ENCODE results near the gene RASA1. TPM values are rescaled to one million over a fixed set of nuclear protein-coding genes. Genes with fewer than 3 reads are reported as not detected.

Gene RASA1
- total RNA-seq, 1 donor = 44.9 TPM

DNA sequence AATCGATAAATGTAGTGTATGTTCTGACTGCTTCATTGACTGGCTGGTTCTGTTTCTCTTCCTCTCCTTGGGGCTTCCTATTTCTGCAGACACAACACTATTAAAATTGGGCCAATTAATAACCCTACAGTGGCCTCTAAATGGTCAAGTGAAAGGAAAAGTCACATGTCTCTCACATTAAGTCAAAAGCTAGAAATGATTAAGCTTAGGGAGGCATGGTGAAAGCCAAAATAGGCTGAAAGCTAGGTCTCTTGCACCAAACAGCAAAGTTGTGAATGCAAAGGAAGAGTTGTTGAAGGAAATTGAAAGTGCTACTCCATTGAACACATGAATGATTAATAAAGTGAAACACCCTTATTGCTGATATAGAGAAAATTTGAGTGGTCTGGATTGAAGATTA lies 86.8 kb downstream of the RASA1 start:
- H3K4me3 ChIP-seq (ENCODE audit: low read depth, low read length) = no peak overlapping the region
- DNase-seq (ENCODE audit: low read depth) = no peak
- TF ChIP-seq, protein P1, sequence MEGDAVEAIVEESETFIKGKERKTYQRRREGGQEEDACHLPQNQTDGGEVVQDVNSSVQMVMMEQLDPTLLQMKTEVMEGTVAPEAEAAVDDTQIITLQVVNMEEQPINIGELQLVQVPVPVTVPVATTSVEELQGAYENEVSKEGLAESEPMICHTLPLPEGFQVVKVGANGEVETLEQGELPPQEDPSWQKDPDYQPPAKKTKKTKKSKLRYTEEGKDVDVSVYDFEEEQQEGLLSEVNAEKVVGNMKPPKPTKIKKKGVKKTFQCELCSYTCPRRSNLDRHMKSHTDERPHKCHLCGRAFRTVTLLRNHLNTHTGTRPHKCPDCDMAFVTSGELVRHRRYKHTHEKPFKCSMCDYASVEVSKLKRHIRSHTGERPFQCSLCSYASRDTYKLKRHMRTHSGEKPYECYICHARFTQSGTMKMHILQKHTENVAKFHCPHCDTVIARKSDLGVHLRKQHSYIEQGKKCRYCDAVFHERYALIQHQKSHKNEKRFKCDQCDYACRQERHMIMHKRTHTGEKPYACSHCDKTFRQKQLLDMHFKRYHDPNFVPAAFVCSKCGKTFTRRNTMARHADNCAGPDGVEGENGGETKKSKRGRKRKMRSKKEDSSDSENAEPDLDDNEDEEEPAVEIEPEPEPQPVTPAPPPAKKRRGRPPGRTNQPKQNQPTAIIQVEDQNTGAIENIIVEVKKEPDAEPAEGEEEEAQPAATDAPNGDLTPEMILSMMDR (IDR thresholded peaks at IDR 0.05; ENCODE audit: insufficient read depth, low read depth, low read length) = no peak

DNA sequence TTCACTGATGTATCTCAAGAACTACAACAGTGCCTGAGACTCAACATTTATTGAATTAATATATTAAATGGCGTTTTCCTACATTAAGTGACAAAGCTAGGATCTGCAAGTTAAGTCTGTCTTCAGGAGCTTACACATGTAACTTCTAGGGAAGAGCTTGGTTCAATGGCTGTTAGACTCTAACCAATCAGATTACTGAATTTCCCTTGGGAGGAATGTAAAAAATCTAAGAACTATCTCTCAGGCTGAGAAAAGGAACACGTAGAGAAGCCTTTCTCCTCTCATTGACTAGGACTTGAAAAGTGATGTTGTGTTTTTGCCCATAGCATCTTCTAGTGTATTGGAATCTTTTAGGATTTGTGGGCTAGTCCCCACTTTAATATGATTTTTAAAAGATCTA lies 91.4 kb downstream of the RASA1 start:
- no peak for DNase-seq (ENCODE audit: low read depth)
- no peak overlapping the region for H3K4me3 ChIP-seq (ENCODE audit: low read depth, low read length)
- TF ChIP-seq, protein P1 (IDR thresholded peaks at IDR 0.05; ENCODE audit: insufficient read depth, low read depth, low read length) = no peak

DNA sequence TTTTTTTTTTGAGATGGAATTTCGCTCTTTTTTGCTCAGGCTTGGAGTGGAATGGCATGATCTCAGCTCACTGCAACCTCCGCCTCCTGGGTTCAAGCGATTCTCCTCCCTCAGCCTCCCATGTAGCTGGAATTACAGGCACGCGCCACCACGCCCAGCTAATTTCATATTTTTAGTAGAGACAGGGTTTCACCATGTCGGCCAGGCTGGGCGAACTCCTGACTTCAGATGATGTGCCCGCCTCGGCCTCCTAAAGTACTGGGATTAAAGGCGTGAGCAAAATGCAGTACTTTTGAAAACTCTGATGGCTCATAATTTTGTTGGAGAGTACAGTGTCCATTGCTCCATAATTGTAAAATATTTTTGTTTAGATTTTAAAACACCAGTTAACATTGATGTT lies 92.4 kb downstream of the RASA1 start:
- H3K4me3 ChIP-seq (ENCODE audit: low read depth, low read length) = no peak overlapping the region
- no peak for DNase-seq (ENCODE audit: low read depth)
- TF ChIP-seq, protein P1 (IDR thresholded peaks at IDR 0.05; ENCODE audit: insufficient read depth, low read depth, low read length) = no peak

DNA sequence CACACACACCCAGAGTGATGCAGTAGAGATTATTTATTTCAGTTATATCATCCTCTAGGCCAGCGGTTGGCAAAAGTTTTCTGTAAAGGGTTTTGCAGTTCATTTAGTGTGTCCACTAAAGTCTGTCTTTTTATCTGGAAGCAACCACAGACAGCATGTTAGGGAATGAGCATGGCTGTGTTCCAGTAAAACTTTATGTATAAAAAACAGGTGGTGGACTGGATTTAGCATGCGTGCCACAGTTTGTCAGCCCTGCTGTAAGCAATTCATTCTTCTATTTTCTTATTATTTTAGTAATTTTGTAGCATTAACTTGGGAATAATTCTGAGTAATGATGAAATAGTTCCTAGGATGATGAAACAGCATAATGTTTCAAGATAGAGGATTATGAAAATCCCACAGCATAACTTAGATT lies 93.4 kb downstream of the RASA1 start:
- TF ChIP-seq, protein P1 (IDR thresholded peaks at IDR 0.05; ENCODE audit: insufficient read depth, low read depth, low read length) = no peak
- no peak overlapping the region for H3K4me3 ChIP-seq (ENCODE audit: low read depth, low read length)
- peak; percentile 87 for DNase-seq (ENCODE audit: low read depth)

DNA sequence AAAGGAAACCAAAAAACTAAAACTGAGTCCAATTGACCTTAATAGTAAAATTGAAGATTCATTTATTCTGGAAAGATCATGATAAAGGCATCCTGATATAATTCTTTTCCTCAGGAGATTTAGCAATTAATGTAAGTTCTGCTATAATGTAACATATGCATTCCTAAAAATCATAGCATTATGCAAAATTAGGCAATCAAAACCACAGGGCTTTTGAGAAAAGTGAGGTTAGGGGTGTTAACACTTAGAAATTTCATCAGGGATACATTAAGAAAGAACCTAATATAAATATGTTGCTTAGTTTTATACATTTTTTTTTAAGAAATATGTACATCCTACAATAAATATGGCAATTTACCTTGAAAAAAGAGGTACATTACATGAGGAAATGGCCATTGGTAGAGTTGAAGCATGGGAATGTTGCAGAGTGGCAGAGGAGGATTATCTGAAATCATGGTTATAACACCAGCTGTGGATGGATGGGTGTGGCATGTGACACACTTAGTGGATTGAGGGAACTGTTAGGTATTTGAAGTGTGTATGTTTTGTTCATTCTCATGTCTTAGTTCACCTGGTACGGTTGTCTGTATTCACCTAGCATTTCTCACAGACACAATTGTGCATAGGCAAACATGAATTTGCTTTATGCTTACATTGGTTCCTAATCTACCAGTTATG lies 94.0 kb downstream of the RASA1 start:
- TF ChIP-seq, protein P1 (IDR thresholded peaks at IDR 0.05; ENCODE audit: insufficient read depth, low read depth, low read length) = no peak
- no peak overlapping the region for H3K4me3 ChIP-seq (ENCODE audit: low read depth, low read length)

DNA sequence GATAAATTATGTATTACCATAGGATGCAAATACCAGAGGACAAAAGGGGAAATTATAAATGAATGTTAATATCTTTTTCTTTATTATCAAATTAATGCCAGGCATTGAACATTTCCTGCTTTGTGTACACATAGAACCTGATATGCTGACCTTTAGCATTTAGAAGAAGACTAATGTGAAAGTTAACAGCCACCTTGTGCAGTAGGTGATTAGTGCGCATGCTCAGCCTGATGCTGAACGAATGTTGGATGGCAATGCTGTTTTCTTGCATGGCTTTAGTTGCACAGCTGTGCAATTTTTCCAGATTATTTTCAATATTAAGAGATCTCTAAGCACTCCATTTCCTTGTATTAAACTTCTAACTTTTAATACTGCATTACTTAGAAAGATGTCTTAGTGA lies 99.6 kb downstream of the RASA1 start:
- TF ChIP-seq, protein P1 (IDR thresholded peaks at IDR 0.05; ENCODE audit: insufficient read depth, low read depth, low read length) = no peak
- no peak overlapping the region for H3K4me3 ChIP-seq (ENCODE audit: low read depth, low read length)
- no peak for DNase-seq (ENCODE audit: low read depth)

More for the DNA sequence above, 94.0 kb downstream of the RASA1 start:
- DNase-seq (ENCODE audit: low read depth) = peak; percentile 76

DNA sequence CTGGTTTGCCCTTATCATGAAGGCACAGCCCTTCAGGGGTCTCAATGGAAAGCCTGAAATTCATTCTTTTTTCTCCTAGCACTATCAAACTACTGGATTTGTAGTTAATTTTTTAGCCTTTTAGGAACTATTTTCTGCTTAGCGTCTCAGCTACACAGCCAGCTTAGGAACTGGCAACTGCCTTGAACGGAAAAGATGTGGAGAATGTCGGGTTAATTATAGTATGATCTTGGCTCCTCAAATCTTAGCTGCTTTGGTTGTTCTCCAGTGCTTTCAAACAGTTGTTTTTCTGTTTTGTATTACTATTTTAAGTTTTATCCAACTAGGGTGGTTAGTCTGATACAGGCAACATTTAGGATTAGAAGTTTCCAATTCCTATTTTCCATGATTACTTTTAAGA lies 100.9 kb downstream of the RASA1 start:
- TF ChIP-seq, protein P1 (IDR thresholded peaks at IDR 0.05; ENCODE audit: insufficient read depth, low read depth, low read length) = no peak
- no peak for DNase-seq (ENCODE audit: low read depth)
- no peak overlapping the region for H3K4me3 ChIP-seq (ENCODE audit: low read depth, low read length)
